Occipital lobe (tissue), 2 donors: ENCODE measurements around the gene AHCYL1. TPM values are rescaled to one million over a fixed set of nuclear protein-coding genes. Genes with fewer than 3 reads are reported as not detected.
A peak's percentile ranks its signal among the peaks of the same experiment; 100 is the strongest.
"Not testable (repeated sequence)": the region's sequence is repeated elsewhere in the genome, so short reads cannot be mapped to it uniquely, and the experiment has no call there.

ENCODE experiments used
- DNase-seq: peaks from one replicate; lab custom pipeline; 2025; lab: John Stamatoyannopoulos, UW
- total RNA-seq: library from RNA; depleted of rRNA; stranded (reverse); fragments of >200 nt; gene quantifications from one replicate; pipeline ENCODE4 v1.2.3, GENCODE V29; 2014

AHCYL1 gene
- total RNA-seq, 1 donor from 2014 or later = 26.4 TPM

GRCh38 chr1:109997204-109997866 is 12.8 kb downstream of the AHCYL1 start:
- DNase-seq = no peak

- no peak for DNase-seq
Measured at GRCh38 chr1:109997867-109998229, 13.3 kb downstream of the AHCYL1 start.

- no peak for DNase-seq
Measured at GRCh38 chr1:110002695-110003094, 18.1 kb downstream of the AHCYL1 start.

- peak; percentile 41 for DNase-seq
Measured at GRCh38 chr1:110003747-110004428, 19.3 kb downstream of the AHCYL1 start.

- DNase-seq = no peak
Measured at GRCh38 chr1:110004583-110004982, 20.0 kb downstream of the AHCYL1 start.

- no peak for DNase-seq
Measured at GRCh38 chr1:110005971-110006370, 21.4 kb downstream of the AHCYL1 start.

- no peak for DNase-seq
Measured at GRCh38 chr1:110006516-110006915, 22.0 kb downstream of the AHCYL1 start.

- no peak for DNase-seq
Measured at GRCh38 chr1:110007046-110007830, 22.7 kb downstream of the AHCYL1 start.

- DNase-seq = no peak
Measured at GRCh38 chr1:110008971-110009565, 24.5 kb downstream of the AHCYL1 start.

GRCh38 chr1:110011527-110012041 is 27.0 kb downstream of the AHCYL1 start:
- no peak for DNase-seq

- DNase-seq = no peak
Measured at GRCh38 chr1:110012100-110012780, 27.7 kb downstream of the AHCYL1 start.

- no peak for DNase-seq
Measured at GRCh38 chr1:110017792-110018191, 33.2 kb downstream of the AHCYL1 start.

GRCh38 chr1:110018396-110018795 is 33.8 kb downstream of the AHCYL1 start:
- DNase-seq = no peak

- no peak for DNase-seq
Measured at GRCh38 chr1:110019770-110020169, 35.2 kb downstream of the AHCYL1 start.

GRCh38 chr1:110021285-110021684 is 36.7 kb downstream of the AHCYL1 start:
- DNase-seq = no peak

GRCh38 chr1:110024613-110025012 is 40.0 kb downstream of the AHCYL1 start:
- DNase-seq = no peak

GRCh38 chr1:110030687-110031086 is 46.1 kb downstream of the AHCYL1 start:
- DNase-seq = not testable (repeated sequence)

GRCh38 chr1:110032327-110032726 is 47.8 kb downstream of the AHCYL1 start:
- no peak for DNase-seq

- no peak for DNase-seq
Measured at GRCh38 chr1:110033421-110033820, 48.9 kb downstream of the AHCYL1 start.

GRCh38 chr1:110034040-110034450 is 49.5 kb downstream of the AHCYL1 start:
- DNase-seq = no peak
